ENCODE results near the gene KRTAP4-11. TPM values are rescaled to one million over a fixed set of nuclear protein-coding genes. Genes with fewer than 3 reads are reported as not detected.
"Not testable (repeated sequence)": the region's sequence is repeated elsewhere in the genome, so short reads cannot be mapped to it uniquely, and the experiment has no call there.

Gene KRTAP4-11
- not detected in 2 replicates for total RNA-seq (2012; rRNA removed)
- not detected in 2 replicates for polyA plus RNA-seq (2012; rRNA removed)
- 0.03 TPM in 1 of 2 replicates, not detected in the other for polyA plus RNA-seq (2012; cell fraction: cytosol; rRNA removed)
- 0.13 TPM in 1 of 2 replicates, not detected in the other for polyA plus RNA-seq (2012; cell fraction: nucleus; rRNA removed; ENCODE audit: low replicate concordance)
- Bru-seq, nascent RNA: not detected
- not detected for BruChase-seq, experiment 1, labeled RNA remaining after a 6-hour chase
- BruChase-seq, experiment 2, labeled RNA remaining after a 2-hour chase: not detected
- long read RNA-seq: 0 reads

- dilution Hi-C loops (cut with HindIII; ENCODE audit: low sequenced_read_pairs, unreplicated experiment); H2AK9ac ChIP-seq (replicated peaks; ENCODE audit: low read depth, low read length, poor library complexity); intact Hi-C loops (cut with micrococcal nuclease); H3K27ac ChIP-seq (ENCODE audit: insufficient read depth, low read length); H4K20me1 ChIP-seq (ENCODE audit: insufficient read depth, low read length); H2BK20ac ChIP-seq (ENCODE audit: low read depth, low read length); H2AFZ ChIP-seq (replicated peaks; ENCODE audit: low read length, poor library complexity); H4K5ac ChIP-seq (ENCODE audit: low read depth, low read length); in situ Hi-C loops (cut with MboI; ENCODE audit: low sequenced_read_pairs); H3K4me3 ChIP-seq (ENCODE audit: insufficient read depth, low read depth, low read length); H3K36me3 ChIP-seq (ENCODE audit: control insufficient read depth, insufficient read depth, low read length); H3K4me2 ChIP-seq (ENCODE audit: low read depth, low read length); H3K9me1 ChIP-seq (ENCODE audit: insufficient read depth, low read length); POLR2A ChIA-PET (ENCODE audit: unreplicated experiment); ATAC-seq (ENCODE audit: low read depth); H3K23ac ChIP-seq (ENCODE audit: low read depth, low read length); H3K27me3 ChIP-seq (ENCODE audit: control insufficient read depth, insufficient read depth, low read length); CTCF ChIA-PET; H3K9me3 ChIP-seq (ENCODE audit: control insufficient read depth, insufficient read depth, low read length); H3K79me1 ChIP-seq (ENCODE audit: low read depth in 1 of 2, low read length in 2 of 2); DNase-seq; H2BK15ac ChIP-seq (ENCODE audit: low read depth, low read length); H3K4me1 ChIP-seq (ENCODE audit: control insufficient read depth, insufficient read depth, low read length); H3K18ac ChIP-seq (ENCODE audit: low read depth, low read length); H3K9ac ChIP-seq (ENCODE audit: low read depth, low read length); H3K56ac ChIP-seq (ENCODE audit: extremely low read depth, insufficient read depth, low read length); BruUV-seq (replicated peaks): not testable (repeated sequence)
- Histone ChIP-seq H4K8ac (ENCODE audit: low read depth in 2 of 2, low read length in 2 of 2) (peak within 1 kb of the TSS in 1 of 2 experiments; percentile 62; a peak in 2 of 4 replicates), H2BK120ac (ENCODE audit: low read depth, low read length) (peak within 1 kb of the TSS; percentile 14; the same call in 1 of the 2 replicates), H4K91ac (ENCODE audit: insufficient read depth, low read depth, low read length) (0 out of 2 replicates have a peak within 1 kb of the TSS, but pooled peaks have one; percentile 30), H3K14ac (replicated peaks; ENCODE audit: low read depth, low read length) (peak within 1 kb of the TSS; percentile 9; the same call in 1 of the 2 replicates), H2BK5ac (ENCODE audit: low read depth, low read length, poor library complexity, severe bottlenecking) (peak within 1 kb of the TSS; percentile 42), H3K4ac (ENCODE audit: low read depth, low read length) (peak within 1 kb of the TSS; percentile 56), H2AK5ac (ENCODE audit: low read depth, low read length) (peak within 1 kb of the TSS; percentile 70)
- 91% methylated on average over 3 of the region's 10 CpGs; no CpG with 5 or more reads in 1 of the 2 experiments for WGBS, 2 experiments (ENCODE audit: extremely low coverage in 2 of 2, insufficient read length in 1 of 2)
Observed at GRCh38 chr17:41117846-41118386, at the start of gene KRTAP4-11. Gene KRTAP4-11, minus strand, starts transcription at chr17:41118373. Its CDS starts 58 bp downstream, at chr17:41118315.

Data from IMR-90 (cell line).